Retinal pigment epithelial cell (primary cell): Measurements from ENCODE around the gene ZXDC.

Source experiments
- DNase-seq: peaks from one replicate; pipeline ENCODE4 v3.0.0-alpha.2; 2010; ENCODE audit warnings: low read depth
- H3K4me3 ChIP-seq: 2 replicates; pipeline ENCODE4 v1.5.1; 2011; ENCODE audit warnings: mild to moderate bottlenecking, low read length, control low read depth, moderate library complexity
- CTCF ChIP-seq: conservative IDR thresholded peaks from 2 replicates; pipeline ENCODE4 v1.5.1; 2011; ENCODE audit warnings: low read depth, low read length, control low read depth, inconsistent platforms

Gene ZXDC

GRCh38 chr3:126488185-126488584 lies 12.5 kb upstream of the ZXDC start:
- TF ChIP-seq CTCF = peak; percentile 9
- no peak for DNase-seq
- H3K4me3 ChIP-seq = no peak overlapping the region

- peak; percentile 36 for DNase-seq
These were observed 11.6 kb upstream of the ZXDC start for GRCh38 chr3:126487151-126487771.

GRCh38 chr3:126486360-126486847 lies 10.7 kb upstream of the ZXDC start:
- TF ChIP-seq CTCF = no peak
- no peak for DNase-seq
- H3K4me3 ChIP-seq = no peak overlapping the region

More at GRCh38 chr3:126487151-126487771, 11.6 kb upstream of the ZXDC start:
- no peak overlapping the region for H3K4me3 ChIP-seq
- TF ChIP-seq CTCF = peak; percentile 33

DNA sequence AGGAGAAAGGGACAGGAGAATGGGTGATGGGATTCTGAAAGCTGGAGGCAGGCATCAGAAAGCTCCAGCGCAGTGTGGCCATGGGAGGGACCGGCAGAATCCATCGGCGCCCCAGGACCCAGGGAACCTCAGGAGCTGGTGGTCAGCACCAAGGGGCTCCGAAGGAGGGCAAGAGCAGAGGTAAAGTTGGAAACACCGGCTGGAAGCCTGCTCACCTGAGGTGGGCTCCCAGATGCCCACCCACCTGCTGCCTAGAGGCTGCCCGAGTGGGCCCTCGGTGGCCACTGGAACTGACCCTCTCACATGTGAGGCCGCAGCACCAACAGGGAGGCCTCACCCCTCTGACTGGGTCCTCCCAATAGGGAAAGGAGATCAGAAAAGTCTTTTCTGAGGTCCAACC lies 10.3 kb upstream of the ZXDC start:
- DNase-seq = no peak
- no peak overlapping the region for H3K4me3 ChIP-seq
- no peak for TF ChIP-seq CTCF

GRCh38 chr3:126485176-126485897 lies 9.6 kb upstream of the ZXDC start:
- no peak for DNase-seq
- H3K4me3 ChIP-seq = no peak overlapping the region
- TF ChIP-seq CTCF = no peak

DNA sequence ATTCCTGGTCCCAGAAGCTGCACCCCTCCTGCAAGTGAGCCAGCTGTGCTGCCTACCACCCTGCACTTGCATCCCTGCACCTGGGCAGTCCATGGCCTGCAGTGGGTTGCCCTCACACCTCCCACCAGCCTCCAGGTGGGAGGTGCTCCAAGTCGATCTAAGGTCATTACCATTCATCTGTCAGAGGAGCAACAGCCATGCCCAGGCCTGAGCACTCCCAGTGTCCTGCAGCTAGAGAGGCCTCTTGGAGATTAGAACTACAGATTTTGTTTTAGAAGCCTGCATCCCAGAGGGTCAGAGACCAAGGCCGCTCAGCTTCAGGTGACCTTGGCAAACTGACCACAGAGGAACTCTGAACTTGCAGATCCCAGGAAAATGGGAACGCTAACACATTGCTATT lies 9.0 kb upstream of the ZXDC start:
- TF ChIP-seq CTCF = no peak
- no peak overlapping the region for H3K4me3 ChIP-seq
- no peak for DNase-seq

DNA sequence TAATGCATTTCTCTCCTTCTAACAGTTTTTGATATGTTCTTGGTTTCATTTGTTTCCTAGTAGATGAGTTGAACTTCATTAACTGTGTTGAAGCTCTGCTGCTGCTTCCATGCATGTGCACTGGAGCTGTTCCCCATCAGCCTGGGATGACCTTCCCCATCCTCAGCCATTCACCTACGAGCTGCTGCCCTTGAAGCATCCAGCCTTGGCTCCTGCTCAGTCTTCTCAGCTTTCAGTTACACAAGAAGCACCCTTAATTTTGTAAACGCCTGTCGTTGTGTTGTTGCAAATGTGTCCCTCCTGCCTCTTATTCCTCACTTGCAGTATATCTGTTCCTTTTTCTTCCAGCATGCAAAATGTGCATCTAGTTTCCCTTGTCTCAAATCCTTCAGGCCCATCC lies 8.5 kb upstream of the ZXDC start:
- no peak overlapping the region for H3K4me3 ChIP-seq
- no peak for DNase-seq
- TF ChIP-seq CTCF = no peak
